Stimulated activated naive CD4-positive, alpha-beta T cell (primary cell): ENCODE data around the gene DGKD.

Experiments
- DNase-seq, 6 experiments: peaks; one replicate each; lab custom pipeline; 2025; lab: John Stamatoyannopoulos, UW

Gene DGKD

DNA sequence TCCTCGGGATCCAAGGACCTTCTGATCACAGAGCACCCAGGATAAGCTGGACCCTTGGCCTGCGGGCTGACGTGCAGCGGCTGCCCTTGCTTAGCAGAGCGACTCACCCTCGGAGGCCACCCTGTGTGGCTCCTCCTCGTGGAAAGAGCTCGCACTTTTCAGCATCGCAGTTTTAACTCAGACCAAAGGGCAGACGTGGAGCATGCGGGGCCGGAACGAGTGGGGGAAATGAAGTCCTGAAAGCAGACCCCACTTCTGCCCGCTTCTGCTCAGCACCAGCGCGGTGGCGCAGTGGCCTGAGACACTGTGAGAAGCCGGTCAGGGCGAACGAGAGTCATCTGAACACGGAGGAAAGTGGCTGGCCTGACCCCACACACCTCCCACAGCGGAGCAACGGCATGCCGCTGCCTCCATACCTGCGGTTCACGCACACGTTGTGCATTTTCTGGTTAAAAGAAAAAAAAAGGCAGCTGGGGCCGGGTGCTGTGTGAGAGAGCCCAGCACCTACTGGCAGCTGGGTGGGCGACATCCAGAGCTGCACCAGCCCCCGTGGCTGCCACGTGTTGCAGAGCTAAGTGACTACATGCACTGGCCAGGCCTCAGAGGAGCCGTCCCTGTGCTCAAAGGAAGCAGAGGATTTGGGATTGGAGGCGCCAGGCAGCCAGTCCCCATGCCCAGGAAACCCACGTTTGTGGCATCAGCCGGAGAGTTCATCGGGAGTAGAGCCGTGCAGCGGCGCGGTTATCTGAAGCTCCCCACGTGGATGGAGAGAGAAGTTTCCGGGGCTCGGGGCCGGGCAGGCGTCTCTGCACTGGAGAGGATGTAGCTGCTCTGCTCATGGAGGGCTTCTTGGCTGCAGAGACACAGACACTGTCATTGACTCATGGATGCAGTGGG lies 122.6 kb downstream of the DGKD start:
- DNase-seq = no peak

DNA sequence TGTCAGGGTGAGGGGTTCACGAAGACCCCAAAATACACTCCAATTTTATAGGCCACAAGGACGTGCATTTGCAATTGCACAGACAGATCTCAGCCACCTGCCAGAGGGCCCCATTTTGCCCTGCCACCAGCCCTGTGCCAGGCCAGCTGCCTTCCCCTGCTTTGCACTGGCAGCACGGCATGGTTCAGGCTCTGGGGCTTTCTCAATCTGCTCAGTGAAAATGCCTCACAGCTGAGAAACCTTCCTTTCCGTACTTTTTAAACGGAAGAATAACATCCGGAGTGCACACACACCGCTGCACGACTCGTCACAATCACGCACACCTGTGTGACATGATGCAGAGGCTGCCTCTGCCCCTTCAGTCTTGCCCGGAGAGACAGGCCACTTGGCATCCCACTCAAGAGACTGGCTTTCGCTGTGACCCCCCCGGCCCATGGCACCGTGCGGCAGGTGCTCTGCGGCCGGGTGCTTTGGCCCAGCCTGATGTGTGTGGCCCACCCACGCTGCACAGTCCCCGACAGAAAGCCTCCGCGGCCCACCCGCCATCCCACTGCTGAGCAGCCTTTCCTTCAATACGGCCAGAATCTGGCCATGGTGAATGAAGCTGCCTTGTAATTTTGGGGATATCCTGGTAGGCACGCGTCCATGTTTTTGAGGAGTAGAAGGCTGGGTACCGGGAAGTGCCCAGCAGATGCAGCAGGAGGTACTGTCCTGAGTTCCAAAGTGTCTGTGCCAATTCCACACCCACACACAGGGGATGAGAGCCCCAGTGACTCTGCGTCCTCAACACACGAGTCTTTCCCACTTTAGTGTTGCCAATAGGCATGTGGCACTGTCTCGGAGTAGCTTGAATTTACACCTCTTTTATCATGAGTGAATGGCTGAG lies 123.5 kb downstream of the DGKD start:
- no peak for DNase-seq

GRCh38 chr2:233479616-233480489 lies 125.6 kb downstream of the DGKD start:
- no peak for DNase-seq

GRCh38 chr2:233480490-233481202 lies 126.4 kb downstream of the DGKD start:
- DNase-seq = no peak

DNA sequence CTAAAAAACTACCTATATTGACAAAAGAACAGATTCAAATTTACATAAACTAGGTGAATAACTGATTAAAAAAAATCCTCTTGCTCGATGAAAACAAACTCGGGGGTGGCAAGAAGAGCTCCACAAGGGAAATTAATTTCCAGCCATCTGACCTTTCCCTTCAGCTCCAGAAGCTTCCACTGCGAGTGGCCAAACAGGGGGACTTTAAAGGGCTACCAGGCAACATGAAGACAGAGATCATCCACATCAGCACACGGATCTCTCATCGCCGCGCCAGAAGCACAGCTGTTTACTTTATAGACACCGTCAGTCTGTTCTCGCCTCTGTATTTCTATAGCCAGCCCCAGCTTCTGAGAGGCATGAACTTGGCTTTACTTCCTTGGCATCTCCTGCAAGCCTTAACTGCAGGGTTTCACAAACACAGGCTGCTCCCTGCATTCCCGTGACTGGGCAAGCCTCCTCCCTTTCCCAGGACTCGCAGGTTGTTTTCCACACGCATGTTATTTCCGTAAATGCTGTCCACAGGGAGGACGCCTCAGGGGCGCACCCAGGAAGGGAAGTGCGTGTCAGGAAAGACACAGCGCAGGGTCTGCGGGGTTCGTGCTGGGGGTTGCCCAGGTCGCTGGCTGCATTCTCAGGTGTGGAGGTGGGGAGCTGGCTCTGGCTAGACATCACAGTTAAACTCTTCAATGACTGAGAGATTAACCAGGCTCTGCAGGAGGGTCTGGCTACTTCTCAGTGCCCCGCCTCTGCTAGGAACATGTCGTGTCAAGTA lies 127.3 kb downstream of the DGKD start:
- DNase-seq = no peak

GRCh38 chr2:233482616-233483015 lies 128.3 kb downstream of the DGKD start:
- no peak for DNase-seq

GRCh38 chr2:233485726-233486125 lies 131.4 kb downstream of the DGKD start:
- DNase-seq = no peak

GRCh38 chr2:233486357-233486756 lies 132.1 kb downstream of the DGKD start:
- no peak for DNase-seq

DNA sequence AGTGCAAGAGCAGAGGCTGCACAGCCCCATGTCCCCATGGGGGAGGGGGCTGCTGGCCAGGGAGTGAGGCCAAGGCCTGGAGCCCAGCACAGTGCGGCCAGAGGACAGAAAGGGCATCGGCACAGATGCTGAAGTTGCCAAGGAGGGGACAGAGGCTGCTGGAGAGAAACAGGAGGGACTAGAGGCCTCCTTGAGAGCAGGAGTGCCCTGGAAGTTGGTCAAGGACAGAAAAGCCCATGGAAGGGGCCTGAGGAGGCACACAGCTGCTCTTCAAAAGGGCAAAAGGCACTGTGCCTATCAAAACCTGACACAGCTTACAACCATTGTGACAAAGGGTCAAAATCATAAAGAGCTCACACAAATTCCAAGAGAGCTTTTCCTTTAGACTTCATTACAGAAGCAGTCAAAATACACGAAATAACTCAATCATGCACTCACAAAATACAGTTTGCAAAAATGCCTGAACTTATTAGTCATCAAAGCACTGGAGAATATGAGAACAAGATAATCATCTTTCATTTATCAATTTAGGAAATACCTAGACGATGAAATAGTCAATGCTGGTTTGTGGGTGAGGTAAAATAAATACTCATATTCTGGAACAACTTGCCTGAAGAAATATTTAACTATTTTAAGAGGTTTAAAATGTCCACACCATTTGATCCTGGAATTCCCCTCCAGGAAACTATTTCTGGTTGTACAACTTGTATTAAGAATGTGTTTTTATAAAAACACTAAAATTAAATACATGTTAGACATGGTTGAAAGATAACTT lies 132.7 kb downstream of the DGKD start:
- DNase-seq = no peak

- no peak for DNase-seq
Observed at GRCh38 chr2:233487748-233488345, 133.6 kb downstream of the DGKD start.

DNA sequence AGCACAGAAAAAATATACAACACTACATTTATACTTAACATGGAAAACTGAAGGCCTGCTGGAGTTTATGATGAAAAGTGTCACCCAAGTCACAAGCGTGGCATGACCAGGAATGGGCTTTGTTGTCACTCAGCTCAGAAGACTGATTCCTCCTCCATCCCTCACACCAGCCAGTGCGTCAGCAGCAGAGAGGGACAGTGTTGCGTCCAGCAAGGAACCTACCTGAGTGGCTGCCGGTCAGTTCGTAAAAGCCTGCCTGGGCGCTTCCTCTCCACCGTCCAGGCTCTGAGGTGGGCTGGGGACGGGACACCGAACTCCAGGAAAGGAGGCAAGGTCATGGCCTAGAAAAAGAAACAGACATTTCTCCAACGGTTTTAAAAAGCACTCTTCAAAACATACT lies 134.8 kb downstream of the DGKD start:
- DNase-seq = no peak

DNA sequence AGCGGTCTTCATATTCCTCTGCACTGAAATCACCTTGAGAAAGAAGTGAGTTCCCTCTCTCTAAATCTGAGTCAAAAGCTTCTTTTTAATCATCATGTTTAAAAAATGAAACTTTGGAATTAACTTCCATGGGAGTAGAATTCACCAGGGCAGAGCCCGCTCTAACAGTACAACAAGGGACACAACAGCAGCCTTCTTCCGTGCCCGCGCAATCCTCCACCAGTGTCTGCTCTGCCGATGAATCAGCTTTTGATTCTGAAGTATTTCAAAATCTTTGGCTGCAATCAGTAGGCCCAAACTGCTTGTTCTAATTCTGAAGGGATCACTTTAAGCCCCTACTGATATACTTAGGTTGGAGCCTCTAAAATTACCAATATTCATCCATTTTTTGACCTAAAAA lies 135.4 kb downstream of the DGKD start:
- no peak for DNase-seq

GRCh38 chr2:233490831-233491230 lies 136.5 kb downstream of the DGKD start:
- DNase-seq = no peak

- no peak for DNase-seq
Observed at GRCh38 chr2:233491326-233491725, 137.0 kb downstream of the DGKD start.

GRCh38 chr2:233492078-233492477 lies 137.8 kb downstream of the DGKD start:
- DNase-seq = no peak

DNA sequence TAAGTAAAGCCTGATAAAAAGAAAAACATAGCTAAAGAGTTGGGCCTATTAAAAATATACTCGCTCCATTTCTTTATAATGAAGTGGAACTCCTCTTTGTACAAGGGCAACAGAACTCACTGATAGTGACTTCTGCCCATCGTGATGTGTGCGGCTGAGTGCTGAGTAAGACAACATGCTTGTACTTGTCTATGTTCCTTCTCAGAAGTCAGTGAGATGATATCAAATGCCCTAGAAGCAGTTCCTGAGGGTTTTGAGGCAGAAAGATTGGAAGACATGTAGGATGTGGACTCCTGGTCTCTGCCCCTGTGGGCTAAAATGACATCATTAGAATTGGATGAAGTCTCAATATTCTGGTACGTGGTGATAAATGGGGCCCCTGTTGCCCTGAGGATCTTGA lies 138.5 kb downstream of the DGKD start:
- DNase-seq = no peak

DNA sequence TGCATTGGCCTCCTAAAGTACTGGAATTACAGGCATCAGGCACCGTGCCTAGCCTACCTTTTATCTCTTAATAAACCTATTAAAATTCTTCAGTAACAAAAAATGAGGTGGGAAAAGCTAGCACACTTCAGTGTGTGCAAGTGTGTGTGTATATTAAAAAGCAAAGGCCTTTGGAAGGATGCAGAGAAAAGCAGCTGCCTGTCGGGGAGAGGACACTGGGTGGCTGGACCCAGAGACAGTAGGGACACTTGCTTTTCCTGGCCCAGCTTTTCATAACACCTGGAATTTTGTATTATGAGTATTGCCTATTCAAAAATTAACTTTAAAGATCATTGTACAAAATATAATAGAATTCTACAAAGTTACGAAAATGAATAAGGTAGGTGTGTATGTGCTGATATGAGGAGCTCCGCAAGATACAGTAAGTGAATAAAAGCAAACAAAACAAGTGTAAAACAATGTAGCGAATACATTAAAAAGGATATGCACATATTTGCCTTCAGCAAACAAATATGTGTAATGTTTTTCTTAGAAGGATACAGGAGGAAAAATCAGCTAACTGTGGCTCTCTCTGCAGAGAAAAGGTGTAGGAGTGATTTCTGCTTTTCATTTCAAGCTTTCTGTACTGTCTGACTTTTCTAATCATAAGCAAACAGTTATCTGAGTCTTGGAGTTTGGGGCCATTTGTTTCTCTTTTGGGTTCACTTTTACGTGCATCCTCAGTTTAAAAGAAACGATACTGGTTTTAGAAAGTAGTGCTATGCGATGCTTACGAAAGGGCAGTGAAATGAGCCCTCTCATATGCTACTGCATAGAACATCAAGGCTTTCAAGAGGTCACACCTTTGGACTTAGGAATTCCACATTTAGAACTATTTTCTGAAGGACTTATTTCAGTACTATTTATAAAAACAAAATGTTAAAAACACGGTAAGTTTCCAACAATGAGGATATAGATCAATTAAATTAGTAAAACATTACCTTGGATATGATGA lies 141.5 kb downstream of the DGKD start:
- DNase-seq = no peak

DNA sequence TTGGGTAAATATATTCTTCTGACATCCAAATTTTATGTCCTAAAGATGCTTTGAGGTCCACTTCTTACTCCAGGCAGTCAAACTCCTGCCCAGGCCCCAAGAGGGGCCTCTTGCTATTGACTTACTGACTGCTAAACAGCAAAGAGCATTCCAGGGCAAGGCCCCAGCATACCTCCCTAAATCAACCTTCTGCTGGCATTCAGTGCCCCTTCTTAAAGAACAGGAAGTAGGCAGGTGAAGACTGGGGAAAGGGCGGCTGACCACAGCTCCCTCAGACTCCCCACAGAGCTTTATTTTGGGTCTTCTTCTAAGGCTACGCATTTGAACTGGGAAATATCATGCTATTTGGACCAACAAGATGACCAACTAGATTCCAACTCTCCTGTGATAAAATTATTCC lies 143.4 kb downstream of the DGKD start:
- DNase-seq = no peak
